Measurements from ENCODE around the gene NBAS.
"Not testable (repeated sequence)": the region's sequence is repeated elsewhere in the genome, so short reads cannot be mapped to it uniquely, and the experiment has no call there.

NBAS gene

GRCh38 chr2:15218423-15219086 lies 342.6 kb downstream of the NBAS start:
- DNase-seq (ENCODE audit: low spot score): no peak

DNA sequence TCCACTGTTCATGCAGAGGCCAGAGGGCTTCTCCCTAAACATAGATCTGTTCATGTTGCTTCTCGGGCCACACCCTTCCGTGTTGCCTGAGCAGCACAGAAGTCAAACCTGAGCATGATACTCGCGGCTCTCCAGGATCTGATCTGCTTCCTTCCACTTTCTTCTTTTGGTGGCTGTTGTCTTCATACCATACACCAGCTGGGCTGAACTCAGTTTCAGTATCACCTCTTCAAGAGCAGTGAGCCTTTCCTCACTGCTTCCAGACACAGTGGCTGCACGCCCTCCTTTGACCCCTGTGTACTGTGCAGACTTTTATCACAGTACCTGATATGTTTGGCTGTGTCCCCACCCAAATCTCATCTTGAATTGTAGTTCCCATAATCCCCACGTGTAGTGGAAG lies 348.9 kb downstream of the NBAS start:
- DNase-seq (ENCODE audit: low spot score): no peak

- not testable (repeated sequence) for DNase-seq (ENCODE audit: low spot score)
Observed at GRCh38 chr2:15210542-15210941, 350.6 kb downstream of the NBAS start.

- DNase-seq (ENCODE audit: low spot score): no peak
Observed at GRCh38 chr2:15206419-15206818, 354.7 kb downstream of the NBAS start.

DNA sequence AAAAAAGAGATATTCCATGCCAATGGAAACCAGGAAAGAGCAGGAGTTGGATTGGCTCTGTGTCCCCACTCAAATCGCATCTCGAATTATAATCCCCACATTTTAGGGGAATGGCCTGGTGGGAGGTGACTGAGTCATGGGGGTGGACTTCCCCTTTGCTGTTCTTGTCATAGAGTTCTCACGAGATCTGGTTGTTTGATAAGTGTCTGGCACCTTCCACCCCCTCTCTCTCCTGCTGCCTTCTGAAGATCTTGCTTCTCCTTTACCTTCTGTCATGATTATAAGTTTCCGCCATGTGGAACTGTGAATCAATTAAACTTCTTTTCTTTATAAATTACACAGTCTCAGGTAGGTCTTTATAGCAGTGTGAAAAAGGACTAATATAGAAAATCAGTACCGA lies 355.6 kb downstream of the NBAS start:
- no peak for DNase-seq (ENCODE audit: low spot score)

GRCh38 chr2:15201009-15201408 lies 360.1 kb downstream of the NBAS start:
- no peak for DNase-seq (ENCODE audit: low spot score)

DNA sequence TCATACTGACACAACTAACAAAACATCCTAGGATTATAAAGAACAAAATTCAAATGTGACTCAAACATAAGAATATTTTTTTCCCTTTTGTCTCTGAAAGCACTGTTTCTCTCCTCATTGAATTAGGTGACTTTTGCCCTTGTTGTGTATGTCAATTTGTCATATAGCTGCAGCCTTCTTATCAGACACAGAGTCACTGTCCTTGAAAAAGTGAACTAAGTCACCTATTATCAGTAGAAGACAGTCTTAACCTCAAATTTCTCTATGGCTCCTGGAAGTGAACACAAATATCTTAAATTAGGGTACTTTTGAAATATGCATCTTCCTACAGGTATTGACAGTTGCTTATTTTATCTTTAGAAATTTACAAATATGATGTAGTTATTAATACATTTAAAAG lies 360.6 kb downstream of the NBAS start:
- no peak for DNase-seq (ENCODE audit: low spot score)

- no peak for DNase-seq (ENCODE audit: low spot score)
Observed at GRCh38 chr2:15198051-15198450, 363.1 kb downstream of the NBAS start.

DNA sequence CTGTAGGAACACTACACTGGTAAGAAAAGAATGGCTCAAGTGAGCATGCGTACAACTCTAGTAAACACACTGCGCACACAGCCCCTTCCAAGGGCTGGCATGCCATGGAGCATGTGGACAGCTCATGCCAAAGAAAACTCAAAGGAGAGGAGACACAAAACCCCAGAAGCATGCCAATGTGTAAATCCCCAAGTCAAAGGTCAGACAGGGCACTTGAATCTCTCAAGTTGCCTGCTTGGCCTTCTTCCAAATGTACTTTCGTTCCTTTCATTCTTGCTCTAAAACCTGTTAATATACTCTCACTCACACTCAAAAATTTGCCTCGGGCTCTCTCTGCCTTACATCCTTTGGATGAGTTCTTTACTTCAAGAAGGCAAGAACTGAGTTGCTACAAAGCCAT lies 365.3 kb downstream of the NBAS start:
- no peak for DNase-seq (ENCODE audit: low spot score)

GRCh38 chr2:15191789-15192188 lies 369.3 kb downstream of the NBAS start:
- DNase-seq (ENCODE audit: low spot score): no peak

DNA sequence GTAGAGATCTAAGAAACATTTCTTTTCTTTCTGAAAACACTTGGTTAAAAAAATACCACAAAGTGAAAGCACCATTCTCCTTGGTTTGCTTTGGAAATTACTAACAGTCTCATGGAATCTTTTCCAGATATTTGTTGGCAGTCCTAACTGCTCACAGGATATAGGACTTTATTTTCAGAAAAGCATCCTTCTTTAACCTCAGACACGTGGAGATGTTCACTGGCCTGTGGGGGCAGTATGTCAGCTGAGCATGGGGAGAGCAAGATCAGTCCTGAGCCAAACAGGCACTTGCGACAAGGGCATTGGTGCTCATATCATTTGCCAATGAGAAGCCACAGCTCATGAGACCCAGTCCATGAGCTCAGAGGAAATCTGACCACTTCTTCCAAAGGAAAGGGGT lies 371.9 kb downstream of the NBAS start:
- no peak for DNase-seq (ENCODE audit: low spot score)

DNA sequence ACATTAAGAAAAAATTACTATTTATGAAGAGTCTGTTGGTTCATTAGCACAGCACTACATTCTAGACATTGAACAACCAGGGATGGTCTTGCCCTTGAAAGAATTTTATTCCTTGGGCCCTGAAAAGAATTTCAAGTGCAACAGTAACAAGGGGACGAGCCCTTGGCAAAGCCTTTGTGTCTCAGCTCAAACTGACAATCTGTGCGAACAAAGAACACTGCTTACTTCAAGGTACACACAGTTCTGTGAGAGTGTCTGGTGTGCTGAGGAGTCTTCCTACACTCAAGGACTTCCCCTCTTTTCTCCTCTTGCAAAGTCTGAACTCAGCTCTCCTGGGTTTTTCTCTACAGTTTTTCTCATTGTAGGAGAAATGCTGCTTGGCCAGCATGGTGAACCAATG lies 373.4 kb downstream of the NBAS start:
- no peak for DNase-seq (ENCODE audit: low spot score)

DNA sequence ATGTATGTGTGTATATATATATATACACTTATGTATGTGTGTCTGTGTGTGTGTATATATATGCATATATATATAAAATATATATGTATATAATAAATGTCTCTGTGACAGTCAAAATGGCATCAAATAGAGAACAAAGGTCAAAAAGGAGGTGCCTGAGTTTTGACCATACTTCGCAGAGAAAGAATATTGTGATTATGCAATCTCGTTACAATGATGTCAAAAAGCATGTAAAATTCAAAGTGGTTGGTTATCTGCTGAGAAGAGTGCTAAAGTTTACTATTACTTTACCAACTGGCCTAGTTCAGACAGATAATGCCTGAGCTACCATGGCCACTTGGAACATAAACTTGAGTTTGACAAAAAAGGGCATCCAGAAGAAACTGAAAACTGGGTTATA lies 375.0 kb downstream of the NBAS start:
- no peak for DNase-seq (ENCODE audit: low spot score)

GRCh38 chr2:15184491-15184890 lies 376.6 kb downstream of the NBAS start:
- DNase-seq (ENCODE audit: low spot score): no peak

DNA sequence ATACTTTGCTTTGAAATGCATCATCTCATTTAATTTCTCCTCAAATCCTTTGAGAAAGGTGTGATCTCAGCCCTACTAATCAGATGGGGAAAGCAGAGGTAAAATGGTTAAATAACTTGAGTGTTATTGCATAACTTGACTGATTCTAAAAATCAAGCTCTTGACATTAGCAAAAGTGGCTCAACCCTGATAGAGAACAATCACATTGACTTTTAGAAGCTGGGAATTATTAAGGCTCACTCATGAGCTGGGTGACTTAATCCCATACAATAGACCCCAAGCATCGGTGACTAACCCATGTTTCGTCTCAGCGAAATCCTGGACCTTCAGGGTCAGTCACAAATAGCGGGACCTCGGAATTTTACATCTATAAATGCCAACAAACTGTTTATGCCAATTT lies 378.9 kb downstream of the NBAS start:
- no peak for DNase-seq (ENCODE audit: low spot score)

DNA sequence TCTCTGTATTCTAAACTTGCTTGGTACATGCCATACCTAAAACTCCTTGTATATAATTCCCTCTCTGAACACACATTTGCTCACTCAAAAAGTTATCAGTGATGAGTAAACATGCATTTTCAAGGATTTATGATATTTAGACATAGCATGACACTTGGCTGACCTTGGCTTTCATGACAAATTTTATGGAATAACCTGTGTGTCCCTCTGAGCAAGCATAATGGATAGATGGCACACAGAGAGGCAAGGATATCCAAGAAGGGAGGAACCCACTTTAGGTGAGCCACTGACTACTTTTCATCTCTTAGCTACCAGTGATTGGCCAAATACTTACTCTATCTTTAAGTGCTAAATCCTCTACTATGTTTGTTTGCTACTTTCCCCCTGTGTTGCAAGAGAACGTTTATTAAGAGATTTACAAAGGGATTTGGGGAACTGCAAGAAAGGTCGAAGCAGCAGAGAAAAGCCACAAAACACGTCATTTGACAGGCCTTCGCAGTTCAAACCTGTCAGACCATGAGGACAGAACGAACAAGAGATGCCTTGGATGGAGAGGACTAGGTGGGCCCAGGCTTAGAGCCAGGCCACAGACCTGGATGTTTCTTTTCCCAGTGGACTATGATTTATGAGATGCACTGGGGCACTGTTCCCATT lies 379.9 kb downstream of the NBAS start:
- DNase-seq (ENCODE audit: low spot score): no peak

- DNase-seq (ENCODE audit: low spot score): no peak
Observed at GRCh38 chr2:15180379-15180778, 380.8 kb downstream of the NBAS start.

DNA sequence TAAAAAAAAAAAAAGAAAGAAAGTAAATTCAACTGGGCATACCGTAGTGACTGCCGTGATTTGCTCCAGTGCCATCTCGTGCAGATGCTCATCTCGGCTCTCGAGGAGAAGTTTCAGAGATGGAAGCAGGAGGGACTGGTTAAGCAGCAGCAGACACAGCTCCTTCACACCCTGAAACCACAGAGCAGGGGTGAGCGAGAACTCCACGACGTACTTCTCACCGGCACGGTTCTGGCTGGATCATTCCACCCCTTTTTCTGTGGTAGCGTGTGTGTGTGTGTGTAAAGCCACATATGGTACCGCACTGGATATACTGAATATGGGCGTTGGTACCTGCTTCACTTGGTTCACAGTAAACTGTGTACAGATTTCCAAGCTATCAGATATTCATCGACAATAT lies 382.2 kb downstream of the NBAS start:
- DNase-seq (ENCODE audit: low spot score): no peak

DNA sequence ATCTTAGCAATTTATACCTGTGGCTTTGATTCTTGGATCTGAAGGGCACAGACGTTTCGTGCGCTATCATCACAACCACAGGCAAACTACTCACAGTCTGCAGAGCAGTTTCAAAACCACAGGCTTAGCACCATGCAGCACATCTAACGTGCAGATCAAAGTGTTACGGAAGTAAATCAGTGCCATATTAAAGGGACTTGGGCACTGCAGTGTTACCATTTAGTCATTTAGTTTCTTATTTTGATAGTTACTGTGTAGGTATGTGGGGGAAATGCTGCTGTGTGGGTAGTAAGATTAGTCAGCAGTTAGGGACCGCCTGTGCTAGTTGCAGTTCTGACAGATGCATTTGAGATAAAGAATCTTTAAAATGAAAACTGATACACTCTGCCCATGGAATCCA lies 384.0 kb downstream of the NBAS start:
- no peak for DNase-seq (ENCODE audit: low spot score)

GRCh38 chr2:15176604-15177003 lies 384.5 kb downstream of the NBAS start:
- DNase-seq (ENCODE audit: low spot score): no peak

DNA sequence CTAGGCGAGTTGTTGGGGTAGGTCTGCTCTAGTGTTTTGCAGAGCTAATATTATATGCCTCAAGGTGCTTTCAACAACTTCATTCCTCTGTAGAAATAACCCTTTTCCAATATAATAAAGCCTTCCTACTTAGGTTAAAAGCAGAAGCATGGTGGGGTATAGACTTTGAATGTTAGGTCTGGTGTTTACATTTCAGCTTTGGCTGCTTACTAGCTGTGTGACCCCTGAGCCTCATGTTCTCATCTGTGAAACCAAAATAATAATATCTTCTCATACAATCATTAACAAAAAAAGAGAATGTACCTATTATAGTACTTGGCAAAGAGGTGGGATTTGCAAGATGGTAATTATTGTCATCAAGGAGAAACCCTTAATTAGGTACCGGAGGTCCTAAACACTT lies 386.6 kb downstream of the NBAS start:
- DNase-seq (ENCODE audit: low spot score): no peak

DNA sequence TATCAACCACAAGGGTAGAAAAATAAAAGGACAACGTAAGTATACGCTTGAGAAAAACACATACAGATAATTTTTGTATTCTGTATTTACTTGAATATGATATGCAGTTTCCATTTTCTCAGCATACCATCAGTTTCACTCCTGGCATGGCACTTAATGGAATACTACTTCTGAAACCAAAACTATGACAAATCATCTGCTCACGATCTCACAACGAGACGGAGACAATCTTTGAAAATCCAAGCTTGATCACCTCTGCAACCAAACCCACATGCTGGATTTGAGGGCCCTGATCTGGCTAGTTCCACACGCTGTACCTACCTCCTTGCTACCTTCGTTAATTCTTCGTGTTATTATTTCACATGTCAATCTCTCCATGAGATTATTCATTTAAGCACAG lies 387.6 kb downstream of the NBAS start:
- DNase-seq (ENCODE audit: low spot score): no peak

DNA sequence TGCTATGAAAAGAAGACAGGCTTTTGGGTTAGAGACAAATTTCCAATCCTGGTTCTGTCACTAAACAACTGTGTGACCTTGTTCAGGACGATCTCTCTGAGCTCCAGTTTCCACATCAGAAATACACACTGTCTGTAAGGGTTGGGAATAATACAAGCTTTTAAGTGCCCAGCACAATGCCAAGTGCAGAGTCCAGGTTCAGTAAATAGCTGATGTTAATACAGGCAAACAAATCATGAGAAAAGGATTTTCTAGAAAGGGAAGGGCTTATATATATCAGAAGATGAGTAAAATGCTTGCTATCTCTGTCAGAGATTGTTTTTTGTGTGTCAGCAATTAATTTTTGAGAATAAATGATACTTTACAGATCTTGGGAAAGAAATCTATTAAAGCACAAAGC lies 388.3 kb downstream of the NBAS start:
- DNase-seq (ENCODE audit: low spot score): no peak

- DNase-seq (ENCODE audit: low spot score): no peak
Observed at GRCh38 chr2:15170070-15170775, 390.9 kb downstream of the NBAS start.
